Fibroblast of lung (primary cell): ENCODE results near the gene GARIN5A. TPM values are rescaled to one million over a fixed set of nuclear protein-coding genes. Genes with fewer than 3 reads are reported as not detected.

Experiments
- DNase-seq, 2 donors: peaks; one replicate each; pipeline versions ENCODE4 v3.0.0 to v3.0.0-alpha.2; 2010; ENCODE audit warnings: low read depth in 2 of 2
- H2AFZ ChIP-seq: 2 replicates; pipeline ENCODE4 v1.5.1; 2012; ENCODE audit warnings: low read length, control low read depth, inconsistent platforms
- H3K27ac ChIP-seq: 2 replicates; pipeline ENCODE4 v1.5.1; 2011; ENCODE audit warnings: low read length, control low read depth; ENCODE audit not compliant: insufficient read depth
- H3K27me3 ChIP-seq: 2 replicates; pipeline ENCODE4 v1.5.1; 2011; ENCODE audit warnings: mild to moderate bottlenecking, low read length; ENCODE audit not compliant: control insufficient read depth, insufficient read depth
- H3K36me3 ChIP-seq: 2 replicates; pipeline ENCODE4 v1.5.1; 2011; ENCODE audit warnings: low read length; ENCODE audit not compliant: control insufficient read depth, insufficient read depth
- H3K4me1 ChIP-seq: 2 replicates; pipeline ENCODE4 v1.5.1; 2011; ENCODE audit warnings: low read length; ENCODE audit not compliant: control insufficient read depth, insufficient read depth; ENCODE audit errors: extremely low read depth
- H3K4me2 ChIP-seq: 2 replicates; pipeline ENCODE4 v1.5.1; 2011; ENCODE audit warnings: low read length, control low read depth; ENCODE audit not compliant: insufficient read depth; ENCODE audit errors: extremely low read depth
- H3K4me3 ChIP-seq, 4 experiments: fragments of 200-600 bp in 1 of 4; sonication (generic) in 1 of 4; replicated peaks in 1 of 4; 2 replicates each; pipeline ENCODE4 v1.5.1; 2011 to 2016; ENCODE audit warnings: low read length in 4 of 4, low read depth in 3 of 4, mild to moderate bottlenecking in 3 of 4, control low read depth in 2 of 4, inconsistent platforms in 1 of 4, mixed read lengths in 1 of 4; ENCODE audit not compliant: insufficient read depth in 1 of 4; ENCODE audit errors: control extremely low read depth in 1 of 4
- H3K79me2 ChIP-seq: 2 replicates; pipeline ENCODE4 v1.5.1; 2012; ENCODE audit warnings: mild to moderate bottlenecking, low read length, inconsistent platforms; ENCODE audit not compliant: control insufficient read depth, insufficient read depth
- H3K9ac ChIP-seq: 2 replicates; pipeline ENCODE4 v1.5.1; 2011; ENCODE audit warnings: mild to moderate bottlenecking, low read length, control low read depth; ENCODE audit not compliant: insufficient read depth
- H3K9me3 ChIP-seq: 2 replicates; pipeline ENCODE4 v1.5.1; 2012; ENCODE audit warnings: low read depth, low read length; ENCODE audit not compliant: control insufficient read depth, insufficient read depth
- H4K20me1 ChIP-seq: 2 replicates; pipeline ENCODE4 v1.5.1; 2011; ENCODE audit warnings: low read length; ENCODE audit not compliant: control insufficient read depth, insufficient read depth; ENCODE audit errors: extremely low read depth
- EZH2 ChIP-seq: IDR thresholded peaks from 2 replicates; pipeline ENCODE4 v1.5.1; 2012; ENCODE audit warnings: low read length, control low read depth, mild to moderate bottlenecking; ENCODE audit errors: missing control alignments
- polyA plus RNA-seq, 2 donors: library from polyadenylated mRNA; depleted of rRNA in 1 of 2; stranded (reverse) in 1 of 2; unstranded in 1 of 2; fragments of >200 nt; gene quantifications; 2 replicates each; pipeline ENCODE4 v1.2.1, GENCODE V29; 2011 to 2012; ENCODE audit warnings: missing spikeins in 1 of 2
- total RNA-seq: library from RNA; depleted of rRNA; stranded (reverse); fragments of >200 nt; gene quantifications from 2 replicates; pipeline ENCODE4 v1.2.1, GENCODE V29; 2014
- TF ChIP-seq, protein P1 (sequence below), 2 donors: IDR thresholded peaks in 1 of 2; conservative IDR thresholded peaks in 1 of 2; 1 replicate in 1 of 2; 2 replicates in 1 of 2; pipeline ENCODE4 v1.5.1; 2011 to 2012; ENCODE audit warnings: low read length in 2 of 2, control low read depth in 1 of 2, inconsistent platforms in 1 of 2, low read depth in 1 of 2, mild to moderate bottlenecking in 1 of 2

The GARIN5A gene
- total and polyA plus RNA-seq, 2 donors (not counting 1 experiment from before 2014, with no cell fraction given) = 0.11 to 0.66 TPM

DNA sequence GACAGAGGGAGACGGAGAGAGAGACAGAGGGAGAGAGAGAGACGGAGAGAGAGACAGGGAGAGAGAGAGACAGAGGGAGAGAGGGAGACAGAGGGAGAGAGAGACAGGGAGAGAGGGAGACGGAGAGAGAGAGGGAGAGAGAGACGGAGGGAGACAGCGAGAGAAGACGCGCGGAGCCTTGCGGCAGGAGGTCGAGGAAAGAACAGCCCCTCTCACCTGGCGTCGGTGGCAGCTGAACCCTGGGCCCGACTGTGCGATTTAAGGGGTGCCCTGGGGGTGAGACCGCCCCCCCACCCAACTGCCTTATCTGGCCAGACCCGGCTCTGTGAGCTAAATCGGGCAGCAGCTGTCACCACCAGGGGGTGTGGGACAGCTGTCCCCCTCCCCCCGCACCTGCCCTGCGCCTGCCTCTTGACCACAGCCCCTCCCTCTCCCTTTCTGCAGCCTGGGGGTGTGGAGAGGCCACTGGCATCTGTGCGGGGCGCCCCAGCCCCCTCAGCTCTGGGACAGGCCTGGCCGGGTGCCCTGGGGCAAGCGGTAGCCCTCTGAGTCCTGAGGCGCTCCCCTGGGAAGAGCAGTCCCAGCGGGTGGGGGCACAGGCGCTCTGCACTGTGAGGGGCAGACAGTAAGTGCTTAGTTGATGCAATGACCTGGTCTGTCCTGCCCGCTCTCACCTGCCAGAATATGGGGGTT lies 23.6 kb upstream of the GARIN5A start:
- DNase-seq = no peak
- Histone ChIP-seq H3K4me1 (no peaks in the 10 kb centered on the region), H2AFZ (no peak overlapping the region), H3K9ac (no peak overlapping the region), H3K27ac (no peak overlapping the region), H3K4me3 (no peak overlapping the region), H3K4me2 (no peak overlapping the region), H4K20me1 (no peaks in the 10 kb centered on the region), H3K36me3 (no peaks in the 10 kb centered on the region), H3K27me3 (peaks cover 6% of the 10 kb centered on the region), H3K79me2 (no peaks in the 10 kb centered on the region), H3K9me3 (no peaks in the 10 kb centered on the region)
- TF ChIP-seq, protein P1, sequence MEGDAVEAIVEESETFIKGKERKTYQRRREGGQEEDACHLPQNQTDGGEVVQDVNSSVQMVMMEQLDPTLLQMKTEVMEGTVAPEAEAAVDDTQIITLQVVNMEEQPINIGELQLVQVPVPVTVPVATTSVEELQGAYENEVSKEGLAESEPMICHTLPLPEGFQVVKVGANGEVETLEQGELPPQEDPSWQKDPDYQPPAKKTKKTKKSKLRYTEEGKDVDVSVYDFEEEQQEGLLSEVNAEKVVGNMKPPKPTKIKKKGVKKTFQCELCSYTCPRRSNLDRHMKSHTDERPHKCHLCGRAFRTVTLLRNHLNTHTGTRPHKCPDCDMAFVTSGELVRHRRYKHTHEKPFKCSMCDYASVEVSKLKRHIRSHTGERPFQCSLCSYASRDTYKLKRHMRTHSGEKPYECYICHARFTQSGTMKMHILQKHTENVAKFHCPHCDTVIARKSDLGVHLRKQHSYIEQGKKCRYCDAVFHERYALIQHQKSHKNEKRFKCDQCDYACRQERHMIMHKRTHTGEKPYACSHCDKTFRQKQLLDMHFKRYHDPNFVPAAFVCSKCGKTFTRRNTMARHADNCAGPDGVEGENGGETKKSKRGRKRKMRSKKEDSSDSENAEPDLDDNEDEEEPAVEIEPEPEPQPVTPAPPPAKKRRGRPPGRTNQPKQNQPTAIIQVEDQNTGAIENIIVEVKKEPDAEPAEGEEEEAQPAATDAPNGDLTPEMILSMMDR (conservative IDR thresholded peaks at IDR 0.05 in 1 of 2, IDR thresholded peaks at IDR 0.05 in 1 of 2; ENCODE audit: low read depth in 1 of 2, low read length in 2 of 2) = peak in 1 of 2 donors; percentile 5
- no peak for TF ChIP-seq EZH2

DNA sequence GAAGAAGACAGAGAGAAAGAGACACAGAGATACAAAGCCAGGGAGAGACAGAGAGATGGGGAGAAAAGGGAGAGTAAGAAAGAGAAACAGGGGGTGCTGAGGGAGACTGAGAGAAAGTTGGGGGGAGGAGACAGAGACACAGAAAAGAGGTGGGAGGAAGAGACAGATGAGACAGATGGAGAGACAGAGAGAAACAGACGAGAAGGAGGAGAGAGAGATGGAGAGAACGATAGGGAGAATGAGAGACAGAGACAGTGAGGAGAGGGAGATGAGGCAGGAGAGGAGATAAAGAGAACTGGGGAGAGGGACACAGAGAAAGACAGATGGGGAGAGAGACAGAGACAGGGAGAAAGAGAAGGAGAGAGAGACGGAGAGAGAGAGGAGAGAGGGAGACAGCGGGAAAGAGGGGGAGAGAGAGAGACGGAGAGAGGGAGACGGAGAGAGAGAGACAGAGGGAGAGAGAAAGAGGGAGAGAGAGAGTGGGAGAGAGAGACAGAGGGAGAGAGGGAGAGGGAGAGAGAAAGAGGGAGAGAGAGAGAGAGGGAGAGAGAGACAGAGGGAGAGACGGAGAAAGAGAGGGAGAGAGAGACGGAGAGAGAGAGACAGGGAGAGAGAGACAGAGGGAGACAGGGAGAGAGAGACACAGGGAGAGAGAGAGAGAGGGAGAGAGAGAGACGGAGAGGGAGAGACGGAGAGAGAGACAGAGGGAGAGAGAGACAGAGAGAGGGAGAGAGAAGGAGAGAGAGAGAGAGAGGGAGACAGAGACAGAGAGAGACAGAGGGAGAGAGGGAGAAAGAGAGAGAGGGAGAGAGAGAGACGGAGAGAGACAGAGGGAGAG lies 21.8 kb upstream of the GARIN5A start:
- Histone ChIP-seq H3K4me2 (no peak overlapping the region), H3K27me3 (peaks cover 6% of the 10 kb centered on the region), H3K9me3 (no peaks in the 10 kb centered on the region), H3K36me3 (no peaks in the 10 kb centered on the region), H3K4me1 (no peaks in the 10 kb centered on the region), H3K27ac (no peak overlapping the region), H4K20me1 (no peaks in the 10 kb centered on the region), H2AFZ (no peak overlapping the region), H3K79me2 (no peaks in the 10 kb centered on the region), H3K4me3 (no peak overlapping the region), H3K9ac (no peak overlapping the region)
- no peak for TF ChIP-seq EZH2
- TF ChIP-seq, protein P1 (conservative IDR thresholded peaks at IDR 0.05 in 1 of 2, IDR thresholded peaks at IDR 0.05 in 1 of 2; ENCODE audit: low read depth in 1 of 2, low read length in 2 of 2) = no peak
- DNase-seq = no peak

DNA sequence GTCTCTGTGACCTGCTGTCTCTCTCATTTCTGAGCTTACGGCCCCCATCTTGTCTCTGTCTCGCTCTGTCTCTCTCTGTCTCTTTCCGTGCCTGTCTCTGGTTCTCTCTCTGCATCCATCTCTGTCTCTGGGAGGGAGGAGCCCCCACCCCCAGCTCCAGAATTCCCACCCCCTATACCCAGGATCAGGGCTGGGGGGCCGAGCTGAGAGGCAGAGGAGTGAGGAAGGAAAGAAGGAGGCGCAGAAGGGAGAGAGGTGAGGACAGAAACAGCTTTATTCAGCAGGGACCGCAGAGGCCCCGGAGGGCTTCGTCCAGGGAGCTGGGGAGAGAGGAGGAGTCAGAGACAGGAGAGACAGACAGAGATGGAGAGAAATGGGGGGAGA lies 20.4 kb upstream of the GARIN5A start:
- no peak for DNase-seq
- H3K4me2 ChIP-seq = no peak overlapping the region
- H2AFZ ChIP-seq = no peak overlapping the region
- TF ChIP-seq, protein P1 (conservative IDR thresholded peaks at IDR 0.05 in 1 of 2, IDR thresholded peaks at IDR 0.05 in 1 of 2; ENCODE audit: low read depth in 1 of 2, low read length in 2 of 2) = no peak
- no peak for TF ChIP-seq EZH2
- no peaks in the 10 kb centered on the region for H3K4me1 ChIP-seq
- H4K20me1 ChIP-seq = no peaks in the 10 kb centered on the region
- no peak overlapping the region for H3K27ac ChIP-seq
- H3K79me2 ChIP-seq = no peaks in the 10 kb centered on the region
- H3K9ac ChIP-seq = no peak overlapping the region
- no peaks in the 10 kb centered on the region for H3K9me3 ChIP-seq
- peaks cover 13% of the 10 kb centered on the region for H3K27me3 ChIP-seq
- H3K4me3 ChIP-seq = no peak overlapping the region
- H3K36me3 ChIP-seq = no peaks in the 10 kb centered on the region
